Suppressor macrophage (primary cell): Measurements from ENCODE around the gene PSMC1.
"Not testable (repeated sequence)": the region's sequence is repeated elsewhere in the genome, so short reads cannot be mapped to it uniquely, and the experiment has no call there.

ENCODE experiments used
- DNase-seq, 4 experiments: peaks; one replicate each; pipeline ENCODE4 v3.0.0-alpha.2; 2020 to 2022
- total RNA-seq, 17 experiments: gene quantifications; one replicate each; lab custom pipeline; 2026; ENCODE audit warnings: mixed read lengths in 6 of 17, inconsistent platforms in 3 of 17; lab: John Stamatoyannopoulos, UW

PSMC1 gene
- total RNA-seq = 43.4 to 83.4 (median 63.0) reads per million in 17 experiments

DNA sequence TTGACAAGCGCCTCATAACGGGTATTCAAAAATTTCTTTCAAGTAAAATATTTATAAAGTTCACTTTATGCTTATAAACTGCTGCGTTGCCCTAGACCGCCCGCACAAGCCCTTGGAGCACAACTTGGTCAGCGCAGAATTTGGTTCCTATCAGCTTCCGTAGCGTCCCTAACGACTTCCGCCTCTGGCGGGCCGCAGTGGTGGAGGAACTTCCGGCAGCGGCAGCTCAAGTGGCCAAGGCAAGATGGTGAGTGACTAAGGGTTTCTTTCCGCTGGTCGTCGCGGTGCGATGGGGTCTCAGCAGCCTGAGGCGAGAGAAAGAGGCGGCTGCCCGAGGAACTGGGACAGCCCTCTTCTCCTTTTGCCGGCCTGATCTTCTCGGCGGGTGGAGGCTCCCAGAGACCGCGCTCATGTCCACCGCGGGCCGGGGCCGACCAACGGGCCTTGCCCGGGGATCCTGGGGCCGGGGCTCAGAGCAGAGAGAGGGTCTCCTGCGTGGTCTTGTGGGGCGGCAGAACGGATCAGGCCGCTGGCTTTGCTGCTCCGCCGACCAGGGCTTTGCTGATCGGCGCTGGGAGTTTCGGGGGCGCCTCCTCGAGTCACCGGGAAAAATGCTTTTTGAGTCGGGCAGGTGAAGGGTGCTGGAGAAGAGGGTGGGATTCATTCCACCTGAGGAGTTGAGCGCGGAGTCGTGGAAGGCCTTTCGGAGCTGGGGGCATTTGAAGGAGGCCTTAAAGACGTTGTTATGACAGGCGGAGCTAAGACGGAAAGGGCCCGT, at the start of gene PSMC1:
Gene PSMC1, plus strand, starts transcription at position 200 of the 778 bp plus-strand sequence. Its CDS starts 45 bp downstream, at position 245.
- DNase-seq = peak; percentile 94 to 96 (median 96)

DNA sequence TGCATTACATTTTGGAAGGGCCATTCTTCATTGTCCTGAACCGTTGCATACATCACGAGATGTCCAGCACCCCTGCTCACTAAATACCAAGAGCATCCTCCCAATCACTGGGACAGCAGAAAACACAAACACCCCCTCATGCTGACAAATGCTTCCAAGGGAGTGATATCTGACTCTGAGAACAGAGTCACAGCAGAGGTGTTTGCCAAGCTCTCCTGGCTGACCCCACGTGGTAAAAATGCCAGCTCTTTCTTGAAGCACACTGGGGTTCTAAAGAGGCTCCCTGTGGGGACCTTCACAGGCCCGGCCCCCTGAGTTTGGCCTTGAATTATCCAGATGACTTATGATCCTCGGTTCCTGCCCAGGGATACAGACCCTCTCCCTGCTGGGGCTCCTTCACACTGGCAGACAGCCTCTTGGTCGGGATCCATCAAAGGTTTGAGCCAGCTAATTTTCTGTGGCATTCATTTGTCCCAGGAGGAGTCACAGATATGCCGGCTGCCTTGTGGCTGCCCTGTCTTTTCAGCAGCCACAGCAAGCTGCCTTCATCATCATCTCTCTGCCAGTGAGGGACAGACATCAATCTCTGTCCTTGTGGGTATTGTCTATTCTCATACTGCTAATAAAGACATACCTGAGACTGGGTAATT, 43.1 kb upstream of the PSMC1 start:
- no peak for DNase-seq

DNA sequence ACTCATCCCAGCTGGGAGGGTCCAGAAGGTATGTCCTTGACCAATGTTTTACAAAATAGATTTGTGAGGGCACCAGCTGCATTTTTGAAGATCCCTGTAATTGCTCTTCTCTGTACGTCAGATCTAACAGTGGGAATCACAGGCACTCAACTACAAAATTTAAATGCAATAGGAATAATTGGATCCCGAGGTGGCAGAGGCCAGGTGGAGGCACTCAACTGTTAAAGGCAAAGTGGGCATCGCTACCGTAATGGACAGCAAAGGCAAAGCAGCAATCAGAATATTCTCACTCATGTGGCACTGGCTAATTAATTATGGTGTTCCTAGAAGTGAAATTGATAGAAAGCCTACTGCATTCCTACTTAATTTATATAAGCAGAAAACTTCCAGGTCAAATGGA, 27.9 kb upstream of the PSMC1 start:
- DNase-seq = no peak

DNA sequence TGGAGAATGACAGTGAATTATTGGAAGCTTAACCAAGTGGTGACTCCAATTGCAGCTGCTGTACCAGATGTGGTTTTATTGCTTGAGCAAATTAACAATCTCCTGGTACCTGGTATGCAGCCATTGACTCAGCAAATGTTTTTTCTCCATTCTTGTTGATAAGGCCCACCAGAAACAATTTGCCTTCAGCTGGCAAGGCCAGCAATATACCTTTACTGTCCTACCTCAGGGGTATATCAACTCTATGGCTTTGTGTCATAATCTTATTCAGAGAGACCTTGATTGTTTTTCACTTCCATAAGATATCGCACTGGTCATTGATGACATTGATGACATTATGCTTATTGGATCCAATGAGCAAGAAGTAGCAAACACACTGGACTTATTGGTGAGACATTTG, 26.4 kb upstream of the PSMC1 start:
- not testable (repeated sequence) for DNase-seq

DNA sequence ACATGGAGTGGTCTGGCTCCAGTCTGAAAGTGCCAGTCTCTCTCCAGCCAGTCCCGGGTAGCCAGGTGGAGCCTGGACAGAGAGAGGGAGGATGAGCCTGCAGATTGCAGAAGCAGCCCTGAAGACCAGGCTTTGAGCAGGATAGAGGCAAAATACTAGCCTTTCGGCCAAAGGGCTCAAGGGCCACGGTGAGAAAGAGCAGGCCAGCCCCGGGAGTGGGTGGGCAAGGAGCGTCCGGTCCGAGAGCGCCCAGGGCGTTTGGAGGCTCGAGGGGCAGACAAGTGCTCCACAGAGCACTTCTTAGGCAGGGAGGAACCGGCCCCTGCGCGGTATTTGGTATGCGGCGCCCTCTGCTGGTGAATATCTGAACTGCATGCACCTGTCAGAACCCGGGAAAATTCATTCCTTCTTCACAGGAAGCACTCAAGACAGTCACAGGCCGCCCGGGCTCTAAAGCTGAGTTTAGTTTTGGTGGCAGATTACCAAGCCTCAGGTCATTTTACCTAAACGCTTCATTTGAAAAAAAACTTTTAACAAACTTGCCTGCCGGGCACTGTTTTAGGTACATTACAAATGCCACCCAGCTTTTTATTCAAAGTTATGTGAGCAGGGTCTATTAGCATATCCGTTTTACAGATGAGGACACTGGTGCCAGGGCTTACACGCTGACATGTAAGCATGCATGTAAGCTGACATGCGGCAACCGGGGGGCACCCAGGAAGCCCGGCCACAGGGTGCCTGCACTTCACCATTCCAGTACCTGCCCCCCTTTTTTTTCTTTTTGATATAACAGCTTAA, 21.0 kb upstream of the PSMC1 start:
- DNase-seq = peak; percentile 74 to 86 (median 82)

DNA sequence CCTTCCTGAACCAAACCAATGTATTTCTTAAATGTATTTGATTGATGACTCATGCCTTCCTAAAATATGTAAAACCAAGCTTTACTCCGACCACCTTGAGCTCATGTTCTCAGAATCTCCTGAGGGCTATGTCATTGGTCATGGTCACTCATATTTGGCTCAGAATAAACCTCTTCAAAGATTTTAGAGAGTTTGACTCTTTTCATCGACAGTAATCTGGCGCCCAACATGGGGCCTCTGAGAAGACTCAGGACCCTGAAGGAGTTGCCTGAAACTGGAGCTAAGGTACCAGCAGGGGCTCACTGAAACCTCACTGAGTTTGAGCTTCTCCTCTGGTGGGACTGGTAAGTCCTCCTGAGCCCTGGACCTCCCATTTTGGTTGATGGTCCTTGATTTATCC, 17.2 kb upstream of the PSMC1 start:
- peak in 1 of 4 experiments; percentile 33 for DNase-seq

GRCh38 chr14:90242444-90242843, 13.9 kb upstream of the PSMC1 start:
- DNase-seq = no peak

DNA sequence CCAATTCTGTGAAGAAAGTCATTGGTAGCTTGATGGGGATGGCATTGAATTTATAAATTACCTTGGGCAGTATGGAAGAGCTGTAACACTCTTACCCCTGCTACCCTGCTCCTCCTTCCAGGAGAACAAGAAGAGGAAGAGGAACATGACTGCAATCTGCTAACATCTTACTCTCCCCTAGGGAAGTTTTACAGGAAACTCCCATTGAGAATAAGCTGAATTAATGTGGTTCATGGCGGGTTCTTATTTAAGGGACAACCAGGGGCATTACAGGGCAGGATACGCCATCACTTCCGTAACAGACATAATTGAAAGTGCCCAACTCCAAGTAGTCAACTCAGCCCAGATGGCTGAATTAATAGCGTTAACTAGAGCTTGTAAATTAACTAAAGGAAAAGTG, 9.4 kb upstream of the PSMC1 start:
- peak in 2 of 4 experiments; percentile 10 to 30 for DNase-seq

DNA sequence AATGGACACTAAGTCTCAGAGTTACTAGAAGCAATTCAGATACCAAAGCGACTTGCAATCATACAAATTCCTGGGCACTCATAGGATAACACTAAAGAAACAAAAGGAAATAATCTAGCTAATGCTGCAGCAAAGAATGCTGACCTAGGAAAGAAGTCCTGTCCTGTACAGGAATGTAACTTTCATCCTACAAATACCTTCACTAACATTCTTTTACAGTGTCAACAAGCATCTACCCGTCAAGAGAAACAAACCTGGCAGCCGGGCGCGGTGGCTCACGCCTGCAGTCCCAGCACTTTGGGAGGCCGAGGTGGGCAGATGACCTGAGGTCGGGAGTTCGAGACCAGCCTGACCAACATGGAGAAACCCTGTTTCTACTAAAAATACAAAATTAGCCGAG, 8.9 kb upstream of the PSMC1 start:
- DNase-seq = not testable (repeated sequence)

- no peak for DNase-seq
Measured at GRCh38 chr14:90248594-90248993, 7.8 kb upstream of the PSMC1 start.

DNA sequence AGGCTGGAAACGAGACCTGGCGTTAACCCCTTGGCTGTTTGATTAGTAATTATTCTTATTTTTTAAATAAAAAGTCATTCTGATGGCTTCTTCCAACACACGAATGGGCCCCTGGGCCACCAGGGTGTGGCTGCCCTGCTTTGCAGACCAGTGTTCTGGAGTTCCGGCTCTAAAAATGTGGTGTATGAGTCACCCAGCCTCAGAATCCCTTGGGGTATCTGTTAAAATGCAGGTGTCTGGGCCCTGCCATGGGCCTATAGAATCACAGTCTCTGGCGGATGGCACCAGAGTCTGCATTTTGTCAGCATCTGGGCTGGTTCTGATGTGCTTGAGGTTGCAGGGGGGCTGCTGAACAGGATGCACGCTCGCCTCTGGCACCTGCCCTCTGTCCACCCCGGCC, 2.5 kb upstream of the PSMC1 start:
- no peak for DNase-seq

GRCh38 chr14:90255871-90256270, 482 bp upstream of the PSMC1 start:
- no peak for DNase-seq

DNA sequence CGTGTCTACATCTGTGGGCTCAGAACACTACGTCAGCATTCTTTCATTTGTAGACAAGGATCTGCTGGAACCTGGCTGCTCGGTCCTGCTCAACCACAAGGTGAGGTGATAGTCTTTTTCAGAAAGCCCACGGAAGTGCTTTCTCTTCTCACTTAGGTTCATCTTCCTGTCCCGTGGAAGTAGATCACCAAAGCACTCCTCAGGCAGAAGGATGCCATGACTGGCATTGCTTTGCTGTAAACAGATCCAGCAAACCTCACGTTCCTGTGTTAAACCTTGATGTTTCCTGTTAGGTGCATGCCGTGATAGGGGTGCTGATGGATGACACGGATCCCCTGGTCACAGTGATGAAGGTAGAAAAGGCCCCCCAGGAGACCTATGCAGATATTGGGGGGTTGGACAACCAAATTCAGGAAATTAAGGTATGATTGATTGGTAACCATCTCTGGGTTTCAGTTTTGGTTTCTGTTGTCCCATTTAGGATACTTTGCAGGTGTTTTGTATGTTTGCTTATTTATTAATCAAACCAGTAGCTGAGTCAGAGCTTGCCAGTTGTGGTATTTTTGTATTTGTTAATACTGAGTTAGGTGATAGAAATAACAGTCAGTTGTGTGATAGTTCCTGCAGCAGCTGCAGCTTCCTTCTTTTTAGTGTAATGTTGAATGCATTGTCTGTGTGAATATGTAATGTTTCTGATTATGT, 7.5 kb downstream of the PSMC1 start:
- DNase-seq = no peak

DNA sequence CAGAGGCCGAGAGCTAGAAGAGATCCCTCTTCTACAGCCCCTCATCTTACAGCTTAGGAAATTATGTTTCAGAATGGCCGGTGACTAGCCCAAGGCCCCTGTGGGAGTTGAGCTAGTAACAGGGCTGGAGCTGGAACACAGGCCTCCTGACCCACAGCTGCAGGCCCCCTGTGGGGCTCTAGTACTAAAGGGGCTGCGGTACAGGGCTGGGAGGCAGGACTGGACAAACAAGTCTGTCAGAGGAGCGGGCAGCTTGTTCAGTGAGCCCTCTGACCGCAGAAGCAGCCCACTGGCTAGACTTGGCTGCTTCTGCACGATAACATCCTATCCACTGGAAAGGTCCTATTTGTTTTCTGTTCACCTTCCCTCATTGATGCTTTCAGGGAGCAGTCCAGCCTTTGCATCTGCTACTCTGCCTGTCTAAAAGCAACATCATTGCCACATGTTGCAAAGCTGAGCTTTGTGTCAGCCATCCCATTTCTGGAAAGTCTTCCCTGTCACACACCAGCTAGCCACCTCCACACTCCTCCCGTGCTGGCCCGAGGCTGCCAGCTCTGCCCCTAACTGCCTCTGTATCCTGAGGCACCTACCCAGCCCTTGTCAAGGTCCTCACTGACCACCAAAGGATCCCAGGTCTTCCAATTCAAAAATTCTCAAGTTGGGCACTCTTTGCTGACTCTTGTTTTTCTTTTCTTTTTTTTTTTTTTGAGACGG, 10.2 kb downstream of the PSMC1 start:
- no peak for DNase-seq

- DNase-seq = no peak
Measured at GRCh38 chr14:90268420-90268819, 12.1 kb downstream of the PSMC1 start.

DNA sequence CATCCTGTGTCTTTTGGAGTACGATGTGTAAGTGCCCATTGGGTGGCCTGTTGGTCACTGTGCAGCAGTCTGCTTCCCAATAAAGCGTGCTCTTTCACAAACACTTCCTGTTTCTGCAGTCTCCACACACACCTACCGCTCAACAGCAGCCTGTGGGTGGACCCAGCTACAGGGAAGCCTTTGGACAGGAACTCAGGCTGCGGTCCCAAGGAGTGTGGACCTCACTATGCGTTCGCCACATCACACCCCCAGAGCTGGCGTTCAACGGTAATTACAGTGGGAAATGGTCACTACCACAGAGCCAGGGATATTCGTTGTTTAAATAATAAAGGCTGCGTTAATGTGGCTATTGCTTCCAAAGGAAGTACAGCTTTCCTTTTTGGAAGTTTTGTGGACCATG, 16.2 kb downstream of the PSMC1 start:
- peak; percentile 71 to 86 (median 81) for DNase-seq

- no peak for DNase-seq
Measured at GRCh38 chr14:90273532-90273931, 17.2 kb downstream of the PSMC1 start.

DNA sequence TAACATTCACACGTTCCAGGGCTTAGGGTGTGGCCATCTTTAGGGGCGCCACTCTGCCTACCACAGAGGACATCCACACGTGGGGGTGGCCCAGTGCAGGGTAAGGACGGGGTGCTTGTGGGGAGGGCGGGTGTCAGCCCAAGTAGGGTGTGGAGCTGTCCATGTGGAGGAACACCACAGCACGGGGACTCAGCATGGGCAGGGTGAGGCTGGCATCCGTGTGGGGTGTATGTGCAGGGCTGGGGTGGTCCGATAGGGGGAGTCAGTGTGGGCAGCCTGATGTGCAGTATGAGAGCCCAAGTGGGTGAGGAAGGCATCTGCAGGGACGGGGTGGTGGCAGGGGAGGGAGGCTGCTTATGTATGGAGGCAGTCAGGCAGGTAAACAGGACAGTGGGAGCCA, 17.7 kb downstream of the PSMC1 start:
- DNase-seq = no peak

GRCh38 chr14:90274808-90275457, 18.6 kb downstream of the PSMC1 start:
- DNase-seq = peak; percentile 71 to 89 (median 84)

DNA sequence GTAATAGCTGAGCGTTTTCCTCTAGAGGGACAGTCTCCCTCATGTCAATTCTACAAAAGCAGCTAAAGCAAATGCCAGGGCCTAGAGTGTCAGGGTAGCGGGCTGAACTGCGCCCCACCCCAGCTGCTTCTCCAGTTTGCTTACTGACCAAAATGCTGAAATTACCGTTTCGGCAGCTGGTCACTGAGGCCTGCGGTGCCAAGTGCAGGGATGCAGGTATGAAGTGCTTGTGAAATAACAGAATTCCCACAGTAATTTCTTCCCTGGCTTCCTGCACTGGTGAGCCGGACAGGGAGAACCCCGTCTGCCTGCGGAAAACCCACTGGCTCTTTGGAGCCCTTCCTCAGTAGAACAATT, 19.1 kb downstream of the PSMC1 start:
- peak in 1 of 4 experiments; percentile 12 for DNase-seq

- peak; percentile 35 to 78 (median 70) for DNase-seq
Measured at GRCh38 chr14:90275820-90276219, 19.5 kb downstream of the PSMC1 start.
